CD4-positive, alpha-beta T cell (primary cell): ENCODE data around the gene TRMT10C. TPM values are rescaled to one million over a fixed set of nuclear protein-coding genes. Genes with fewer than 3 reads are reported as not detected.

ENCODE experiments used
- ATAC-seq: fragments of 200-7000 bp; cut with Tn5 transposase; one replicate; pipeline ENCODE4 v1.10.0; 2022; ENCODE audit warnings: mild to moderate bottlenecking; ENCODE audit not compliant: poor library complexity
- CTCF ChIA-PET: fragments of 350-600 bp; sonication (Branson Sonifier 250); formaldehyde crosslinking; loops from one replicate; lab custom pipeline; 2021; ENCODE audit warnings: antibody characterized with exemption, inconsistent platforms; lab: Charles Lee
- POLR2A ChIA-PET: fragments of 350-600 bp; sonication (Branson Sonifier 250); formaldehyde crosslinking; loops from one replicate; lab custom pipeline; 2021; ENCODE audit warnings: antibody characterized with exemption, inconsistent platforms; lab: Charles Lee
- DNase-seq, 14 experiments: peaks; one replicate each; pipeline ENCODE4 v3.0.0-alpha.2; 2013 to 2020; ENCODE audit warnings: mixed read lengths in 2 of 14
- H3K27ac ChIP-seq, 2 donors: one replicate each; pipeline versions ENCODE4 v1.5.1 to v1.7.0; 2013; ENCODE audit warnings: low read length in 2 of 2, low read depth in 1 of 2, mild to moderate bottlenecking in 1 of 2
- H3K27me3 ChIP-seq, 2 experiments: 1 replicate in 1 of 2; 2 replicates in 1 of 2; pipeline versions ENCODE4 v1.6.1 to v1.7.0; 2013; ENCODE audit warnings: low read length in 2 of 2, control low read depth in 1 of 2, mild to moderate bottlenecking in 1 of 2, moderate library complexity in 1 of 2; ENCODE audit not compliant: insufficient read depth in 2 of 2, control insufficient read depth in 1 of 2
- H3K36me3 ChIP-seq: one replicate; pipeline ENCODE4 v1.6.1; 2013; ENCODE audit warnings: low read length, control low read depth; ENCODE audit not compliant: insufficient read depth
- H3K4me1 ChIP-seq: one replicate; pipeline ENCODE4 v1.6.1; 2013; ENCODE audit warnings: low read length, control low read depth; ENCODE audit not compliant: insufficient read depth
- H3K4me3 ChIP-seq: one replicate; pipeline ENCODE4 v1.5.1; 2013; ENCODE audit warnings: mild to moderate bottlenecking, low read length, moderate library complexity
- H3K9me3 ChIP-seq, 2 experiments: 1 replicate in 1 of 2; 2 replicates in 1 of 2; pipeline versions ENCODE4 v1.6.1 to v1.7.0; 2013; ENCODE audit warnings: low read length in 2 of 2, mild to moderate bottlenecking in 2 of 2, control low read depth in 1 of 2, moderate library complexity in 1 of 2; ENCODE audit not compliant: control insufficient read depth in 1 of 2, insufficient read depth in 1 of 2
- H3K27ac Mint-ChIP-seq: one replicate; pipeline ENCODE4 v1.8.0; 2020; ENCODE audit warnings: mixed read lengths
- H3K27me3 Mint-ChIP-seq: one replicate; pipeline ENCODE4 v1.8.0; 2021; ENCODE audit warnings: mixed read lengths
- H3K36me3 Mint-ChIP-seq: one replicate; pipeline ENCODE4 v1.8.0; 2021; ENCODE audit warnings: low read depth, mixed read lengths
- H3K4me1 Mint-ChIP-seq: one replicate; pipeline ENCODE4 v1.8.0; 2021; ENCODE audit warnings: low read depth, mixed read lengths
- H3K4me3 Mint-ChIP-seq: one replicate; pipeline ENCODE4 v1.8.0; 2020; ENCODE audit warnings: mild to moderate bottlenecking, mixed read lengths
- H3K9me3 Mint-ChIP-seq: one replicate; pipeline ENCODE4 v1.8.0; 2020; ENCODE audit warnings: mixed read lengths
- CTCF ChIP-seq: fragments of 200-600 bp; IDR thresholded peaks from one replicate; pipeline ENCODE4 v1.8.0; 2022; ENCODE audit warnings: antibody characterized with exemption, mild to moderate bottlenecking
- intact Hi-C, 2 experiments: fragments of 100-400 bp; cut with DNase I in 1 of 2; cut with micrococcal nuclease in 1 of 2; formaldehyde crosslinking; loops; one replicate each; pipeline versions ENCODE4 v1.15.1 to v1.9.0; 2023 to 2025; cut with DNase I, micrococcal nuclease
- total RNA-seq, 174 experiments: library from RNA in 2 of 174; stranded (reverse) in 2 of 174; gene quantifications; one replicate each; pipeline ENCODE4 v1.2.3 and lab custom pipeline; 2021 to 2026

TRMT10C gene
- total RNA-seq, 2 experiments from 2014 or later = 49.4 to 51.2 TPM

- Histone ChIP-seq H3K27ac (no peak overlapping the region), H3K4me1 (peaks cover 20% of the 10 kb centered on the region), H3K36me3 (peaks cover 34% of the 10 kb centered on the region), H3K9me3 (no peaks in the 10 kb centered on the region), H3K27me3 (no peaks in the 10 kb centered on the region), H3K4me3 (no peak overlapping the region)
- Mint-ChIP-seq H3K4me3 (no peak overlapping the region), H3K36me3 (peaks cover 48% of the 10 kb centered on the region), H3K27ac (peak overlapping the region; percentile 12), H3K9me3 (no peaks in the 10 kb centered on the region), H3K4me1 (peaks cover 68% of the 10 kb centered on the region), H3K27me3 (no peaks in the 10 kb centered on the region)
- POLR2A ChIA-PET = no interaction called here
- intact Hi-C loops = no loop called here
- DNase-seq (peak in 2 of 14 experiments; percentile 16 to 47), ATAC-seq (no peak)
- no peak for TF ChIP-seq CTCF
- CTCF ChIA-PET = no interaction called here
Measured at GRCh38 chr3:101567528-101568317, 6.1 kb downstream of the TRMT10C start.

GRCh38 chr3:101571028-101571895 lies 9.6 kb downstream of the TRMT10C start:
- H3K9me3 Mint-ChIP-seq = no peaks in the 10 kb centered on the region
- Histone ChIP-seq H3K4me1 (peaks cover 26% of the 10 kb centered on the region), H3K27ac (no peak overlapping the region), H3K36me3 (peaks cover 12% of the 10 kb centered on the region), H3K4me3 (no peak overlapping the region), H3K27me3 (no peaks in the 10 kb centered on the region), H3K9me3 (no peaks in the 10 kb centered on the region)
- peak overlapping the region; percentile 18 for H3K4me3 Mint-ChIP-seq
- ChIA-PET POLR2A (interaction anchor here (0.6 to 2.4 kb wide), 6 partner anchors 9 to 58 kb away, joined by 3 to 15 read pairs (median 4); partner anchors contain the start of genes SENP7 and TRMT10C), CTCF (no interaction called here)
- intact Hi-C loops = loop anchor here (5.0 to 10.0 kb wide), 6 partner anchors 66 to 866 kb away; partner anchors contain the start of genes NXPE3 (in 1 of the 2) and TFG (in 1 of the 2)
- peak overlapping the region; percentile 96 for H3K27ac Mint-ChIP-seq
- ATAC-seq = no peak
- peak in 4 of 14 experiments; percentile 26 to 62 (median 54) for DNase-seq
- peaks cover 74% of the 10 kb centered on the region for H3K4me1 Mint-ChIP-seq
- no peaks in the 10 kb centered on the region for H3K27me3 Mint-ChIP-seq
- peaks cover 41% of the 10 kb centered on the region for H3K36me3 Mint-ChIP-seq
- TF ChIP-seq CTCF = no peak
